BLaER1 (cell line): ENCODE results near the gene SYNJ2.

Source experiments
- H3K27ac ChIP-seq: shearing (Covaris generic); formaldehyde crosslinking; 2 replicates; pipeline ENCODE4 v1.8.1; 2022
- H3K27me3 ChIP-seq: shearing (Covaris generic); formaldehyde crosslinking; 2 replicates; pipeline ENCODE4 v1.8.1; 2022
- H3K36me3 ChIP-seq: shearing (Covaris generic); formaldehyde crosslinking; 2 replicates; pipeline ENCODE4 v1.8.1; 2022
- H3K4me1 ChIP-seq: shearing (Covaris generic); formaldehyde crosslinking; 2 replicates; pipeline ENCODE4 v1.8.1; 2022
- H3K4me2 ChIP-seq: shearing (Covaris generic); formaldehyde crosslinking; 2 replicates; pipeline ENCODE4 v1.8.1; 2022
- H3K4me3 ChIP-seq: shearing (Covaris generic); formaldehyde crosslinking; 2 replicates; pipeline ENCODE4 v1.8.1; 2022
- H3K9ac ChIP-seq: shearing (Covaris generic); formaldehyde crosslinking; 2 replicates; pipeline ENCODE4 v1.8.1; 2022
- H3K9me3 ChIP-seq: shearing (Covaris generic); formaldehyde crosslinking; 2 replicates; pipeline ENCODE4 v1.8.1; 2022
- H4K20me1 ChIP-seq: shearing (Covaris generic); formaldehyde crosslinking; 2 replicates; pipeline ENCODE4 v1.8.1; 2022
- Cebpa-rat ChIP-seq: shearing (Covaris generic); IDR thresholded peaks from 2 replicates; pipeline ENCODE4 v1.8.1; 2022

The SYNJ2 gene

DNA sequence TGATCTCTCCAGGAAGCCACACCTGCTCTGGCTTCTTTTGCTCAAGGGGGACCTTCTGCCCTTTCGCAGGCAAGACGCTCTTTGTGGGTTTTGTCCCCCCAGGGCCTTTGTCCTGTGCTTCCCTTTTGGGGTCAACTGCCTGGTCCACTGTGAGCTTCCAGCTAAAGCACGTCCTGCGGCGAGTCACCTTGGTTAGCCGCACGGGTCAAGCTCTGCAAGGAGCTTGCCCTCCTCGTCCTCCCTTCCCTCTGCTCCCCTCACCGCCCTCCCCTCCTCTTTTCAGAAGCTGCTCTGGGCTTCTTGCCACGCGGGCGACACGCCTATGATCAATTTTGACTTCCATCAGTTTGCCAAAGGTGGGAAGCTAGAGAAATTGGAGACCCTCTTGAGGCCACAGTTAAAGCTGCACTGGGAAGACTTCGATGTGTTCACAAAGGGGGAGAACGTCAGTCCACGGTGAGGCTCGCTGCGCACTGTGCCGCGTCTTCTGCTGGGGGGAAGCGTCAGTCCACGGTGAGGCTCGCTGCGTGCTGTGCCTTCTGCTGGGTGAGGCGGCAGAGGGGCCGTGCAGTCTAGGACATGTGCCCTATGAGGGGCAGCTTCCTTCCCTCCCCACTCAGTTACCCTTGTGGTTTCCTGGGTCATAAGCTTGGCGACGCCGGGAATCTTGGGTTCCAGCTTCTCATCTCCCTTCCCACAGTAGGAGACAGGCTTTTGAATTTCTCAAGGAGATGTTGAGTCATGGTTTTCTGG lies 80.2 kb downstream of the SYNJ2 start:
- Histone ChIP-seq H3K27me3 (no peaks in the 10 kb centered on the region), H3K9me3 (peaks cover 11% of the 10 kb centered on the region), H3K27ac (no peak overlapping the region; the same call in 1 of the 2 replicates), H3K9ac (no peak overlapping the region), H3K4me2 (no peak overlapping the region), H3K4me3 (no peak overlapping the region), H4K20me1 (no peaks in the 10 kb centered on the region), H3K36me3 (0 out of 2 replicates have a peak, but pooled peaks cover 9% of the 10 kb centered on the region), H3K4me1 (peaks cover 40% of the 10 kb centered on the region)
- no peak for TF ChIP-seq Cebpa-rat

DNA sequence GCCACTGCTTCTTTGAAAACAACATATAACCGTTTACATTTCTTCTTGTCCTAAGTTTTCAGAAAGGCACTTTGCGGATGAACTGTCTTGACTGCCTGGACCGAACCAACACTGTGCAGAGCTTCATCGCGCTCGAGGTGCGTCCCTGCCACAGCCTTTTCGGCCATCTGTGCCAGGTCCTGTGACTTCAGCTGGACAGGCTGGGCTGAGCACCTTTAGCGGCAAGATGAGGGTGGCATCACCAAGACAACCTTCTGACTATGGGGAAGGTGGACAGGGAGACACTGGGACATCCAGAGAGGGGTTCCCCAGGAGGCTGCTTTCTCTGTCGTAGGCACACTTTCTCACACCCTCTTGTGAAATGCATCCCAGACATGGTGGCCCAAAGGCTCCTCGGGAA lies 82.1 kb downstream of the SYNJ2 start:
- no peak for TF ChIP-seq Cebpa-rat
- 0 out of 2 replicates have a peak, but pooled peaks cover 15% of the 10 kb centered on the region for H3K36me3 ChIP-seq

DNA sequence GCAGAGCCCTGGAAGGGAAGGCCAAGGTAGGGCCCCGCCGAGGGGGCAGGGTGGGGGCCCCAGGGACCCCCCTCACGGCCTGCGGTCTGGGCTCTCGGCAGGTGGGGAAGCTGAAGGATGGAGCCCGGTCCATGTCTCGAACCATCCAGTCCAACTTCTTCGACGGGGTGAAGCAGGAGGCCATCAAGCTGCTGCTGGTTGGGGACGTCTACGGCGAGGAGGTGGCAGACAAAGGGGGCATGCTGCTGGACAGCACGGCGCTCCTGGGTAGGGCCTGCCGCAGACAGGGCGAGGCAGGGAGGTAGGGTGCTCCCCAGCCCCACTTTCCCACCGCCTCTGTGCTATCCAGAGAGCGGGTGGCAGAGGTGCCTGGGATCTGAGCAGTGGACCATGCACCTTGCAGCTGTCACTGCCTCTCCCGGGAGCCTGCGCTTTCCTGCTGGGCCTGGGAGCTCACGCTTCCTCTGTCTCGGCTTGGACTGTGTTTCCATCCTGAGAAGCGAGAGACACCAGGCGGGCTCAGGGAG lies 83.1 kb downstream of the SYNJ2 start:
- Histone ChIP-seq H3K9me3 (peaks cover 11% of the 10 kb centered on the region), H3K27ac (no peak overlapping the region), H3K4me2 (peak overlapping the region; percentile 53), H3K27me3 (no peaks in the 10 kb centered on the region), H3K4me1 (peaks cover 38% of the 10 kb centered on the region), H3K4me3 (no peak overlapping the region), H3K9ac (no peak overlapping the region), H3K36me3 (0 out of 2 replicates have a peak, but pooled peaks cover 15% of the 10 kb centered on the region), H4K20me1 (no peaks in the 10 kb centered on the region)
- no peak for TF ChIP-seq Cebpa-rat

More for the DNA sequence above, 82.1 kb downstream of the SYNJ2 start:
- no peaks in the 10 kb centered on the region for H4K20me1 ChIP-seq
- H3K27me3 ChIP-seq: no peaks in the 10 kb centered on the region
- H3K4me3 ChIP-seq: no peak overlapping the region
- no peak overlapping the region for H3K4me2 ChIP-seq
- no peak overlapping the region for H3K27ac ChIP-seq
- no peak overlapping the region for H3K9ac ChIP-seq
- peaks cover 40% of the 10 kb centered on the region for H3K4me1 ChIP-seq
- peaks cover 11% of the 10 kb centered on the region for H3K9me3 ChIP-seq

DNA sequence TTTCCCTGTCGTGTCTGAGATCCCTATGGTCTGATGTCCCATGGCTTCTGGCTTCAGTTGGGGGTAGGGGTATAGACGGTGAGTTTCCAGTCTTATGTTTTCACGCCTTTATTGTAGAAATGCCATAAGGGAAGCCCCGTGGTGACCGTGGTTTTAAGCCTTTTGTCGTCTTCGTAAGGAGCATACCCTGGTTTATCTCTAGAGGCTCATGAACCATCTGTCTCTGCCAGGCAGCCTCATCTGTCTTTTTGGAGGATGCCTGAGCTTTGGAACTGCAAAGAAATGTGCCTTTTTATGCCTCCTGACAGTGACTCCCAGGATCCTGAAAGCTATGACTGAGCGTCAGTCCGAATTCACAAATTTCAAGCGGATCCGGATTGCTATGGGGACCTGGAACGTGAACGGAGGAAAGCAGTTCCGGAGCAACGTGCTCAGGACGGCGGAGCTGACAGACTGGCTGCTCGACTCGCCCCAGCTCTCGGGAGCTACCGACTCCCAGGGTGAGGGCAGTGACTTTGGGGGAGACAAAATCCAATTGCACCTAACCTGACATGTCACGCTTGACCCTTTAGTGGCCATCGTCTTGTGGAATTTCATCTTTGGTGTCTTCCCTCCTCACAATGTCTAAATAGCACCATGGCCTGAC lies 84.6 kb downstream of the SYNJ2 start:
- no peak overlapping the region for H3K4me2 ChIP-seq
- H3K27me3 ChIP-seq: no peaks in the 10 kb centered on the region
- no peak for TF ChIP-seq Cebpa-rat
- no peak overlapping the region for H3K4me3 ChIP-seq
- no peak overlapping the region for H3K27ac ChIP-seq
- H3K36me3 ChIP-seq: 0 out of 2 replicates have a peak, but pooled peaks cover 18% of the 10 kb centered on the region
- peaks cover 24% of the 10 kb centered on the region for H3K4me1 ChIP-seq
- H4K20me1 ChIP-seq: no peaks in the 10 kb centered on the region
- H3K9ac ChIP-seq: no peak overlapping the region
- H3K9me3 ChIP-seq: peaks cover 11% of the 10 kb centered on the region

DNA sequence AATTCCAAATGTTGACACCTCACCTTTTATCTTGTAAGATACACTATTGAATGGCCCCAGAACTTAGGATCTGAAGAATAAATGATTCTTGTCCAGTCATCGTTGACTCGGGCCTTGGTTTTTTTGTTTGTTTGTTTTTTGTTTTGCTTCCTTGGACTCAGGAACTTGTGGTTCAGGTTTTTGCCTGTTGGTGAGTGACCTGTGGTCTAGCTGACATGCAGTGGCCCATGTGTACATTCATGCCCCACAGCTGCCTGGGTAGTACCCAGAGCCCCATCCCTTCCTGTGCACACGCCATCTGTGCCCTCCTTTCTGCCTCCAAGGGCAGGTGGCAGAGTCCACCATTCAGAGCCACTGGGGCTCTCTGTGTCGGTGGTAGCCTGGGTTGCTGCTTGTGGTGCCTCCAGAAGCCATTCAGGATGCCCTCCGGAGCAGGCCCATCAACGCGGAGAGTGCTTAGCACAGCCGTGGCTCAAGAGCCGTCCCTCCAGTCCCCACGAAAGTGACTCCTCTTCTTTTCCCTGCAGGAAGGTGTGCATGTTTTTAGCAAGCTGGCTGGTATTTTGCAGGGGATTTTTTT lies 85.9 kb downstream of the SYNJ2 start:
- Histone ChIP-seq H3K4me1 (peaks cover 26% of the 10 kb centered on the region), H3K27ac (no peak overlapping the region), H4K20me1 (no peaks in the 10 kb centered on the region), H3K4me3 (no peak overlapping the region), H3K4me2 (no peak overlapping the region), H3K27me3 (no peaks in the 10 kb centered on the region), H3K9ac (no peak overlapping the region), H3K36me3 (0 out of 2 replicates have a peak, but pooled peaks cover 14% of the 10 kb centered on the region), H3K9me3 (peaks cover 8% of the 10 kb centered on the region)
- TF ChIP-seq Cebpa-rat: no peak

DNA sequence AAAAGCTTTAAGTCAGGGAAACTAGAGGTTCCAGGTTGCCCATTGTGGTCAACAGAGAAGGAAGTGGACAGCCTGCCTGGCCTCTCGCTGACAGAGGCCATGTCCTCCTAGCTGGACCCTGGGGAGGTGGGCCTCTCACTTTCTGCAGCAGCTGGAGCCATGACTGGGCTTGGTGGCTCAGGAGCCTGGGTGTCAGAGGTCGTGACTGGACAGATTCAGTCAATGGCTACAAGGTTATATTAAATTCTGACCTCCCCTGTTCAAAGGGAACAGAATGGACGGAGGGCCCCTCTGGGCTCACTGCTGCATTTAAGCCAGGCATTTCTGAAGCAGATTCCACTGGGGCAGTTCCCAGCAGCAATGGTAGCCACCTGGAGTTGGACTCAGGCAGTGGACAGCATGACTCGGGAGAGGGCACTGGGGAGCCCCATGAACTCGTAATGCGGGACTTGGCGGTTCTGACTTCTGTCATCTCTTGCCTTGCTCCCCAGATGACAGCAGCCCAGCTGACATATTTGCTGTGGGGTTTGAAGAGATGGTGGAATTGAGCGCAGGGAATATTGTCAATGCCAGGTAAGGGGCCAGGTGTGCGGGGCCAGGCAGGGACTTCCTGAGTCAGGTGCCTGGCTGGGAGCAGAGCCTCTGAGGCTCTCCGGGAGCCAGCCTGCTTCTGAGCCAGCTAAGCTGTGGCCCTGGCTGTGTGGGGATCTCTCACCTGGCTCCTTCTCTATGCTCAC lies 86.7 kb downstream of the SYNJ2 start:
- H3K27ac ChIP-seq: no peak overlapping the region
- no peaks in the 10 kb centered on the region for H4K20me1 ChIP-seq
- peaks cover under 1% of the 10 kb centered on the region; the same call in 1 of the 2 replicates for H3K9me3 ChIP-seq
- H3K4me2 ChIP-seq: no peak overlapping the region
- no peak overlapping the region for H3K9ac ChIP-seq
- 0 out of 2 replicates have a peak, but pooled peaks cover 14% of the 10 kb centered on the region for H3K36me3 ChIP-seq
- no peak for TF ChIP-seq Cebpa-rat
- no peak overlapping the region for H3K4me3 ChIP-seq
- H3K4me1 ChIP-seq: peaks cover 26% of the 10 kb centered on the region
- no peaks in the 10 kb centered on the region for H3K27me3 ChIP-seq

DNA sequence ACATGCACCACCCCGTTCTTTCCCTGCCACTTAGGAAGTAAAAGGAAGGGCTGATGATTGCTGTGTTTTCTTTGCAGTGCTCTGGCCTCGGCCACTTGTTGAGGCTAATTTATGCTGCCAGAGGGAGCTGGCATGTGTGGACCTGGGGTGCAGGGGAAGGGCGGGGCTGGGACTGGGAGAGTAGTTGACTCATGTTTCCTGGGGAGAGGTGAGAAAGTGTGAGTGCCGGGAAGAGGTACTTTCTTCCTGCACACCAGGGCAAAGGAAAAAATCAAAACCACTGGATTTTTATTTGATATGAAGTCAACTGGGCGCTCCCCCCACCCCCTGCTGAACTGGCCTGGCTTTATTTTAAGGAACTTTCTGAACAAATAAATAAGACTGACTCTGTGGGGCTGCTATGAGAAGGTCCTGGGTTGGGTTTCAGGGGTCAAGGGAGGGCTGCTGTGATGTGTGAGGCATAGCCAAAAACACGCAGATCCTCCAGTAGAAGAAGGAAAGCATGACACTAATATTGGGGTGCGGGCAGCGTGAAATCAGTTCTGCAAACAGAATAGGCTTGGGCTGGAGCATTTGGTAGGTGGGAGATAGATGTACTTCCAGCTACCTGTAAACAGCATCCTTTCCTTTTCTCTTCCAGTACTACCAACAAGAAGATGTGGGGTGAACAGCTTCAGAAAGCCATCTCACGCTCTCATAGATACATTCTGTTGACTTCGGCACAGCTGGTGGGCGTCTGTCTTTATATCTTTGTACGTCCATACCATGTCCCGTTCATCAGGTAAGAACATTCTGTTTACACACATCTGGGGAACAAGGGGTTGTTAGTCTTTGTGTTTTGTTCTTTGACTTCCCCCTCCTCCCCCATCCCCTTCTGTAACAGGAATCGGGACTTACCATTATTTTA lies 87.5 kb downstream of the SYNJ2 start:
- Histone ChIP-seq H3K4me2 (no peak overlapping the region), H4K20me1 (no peaks in the 10 kb centered on the region), H3K4me3 (no peak overlapping the region), H3K36me3 (0 out of 2 replicates have a peak, but pooled peaks cover 12% of the 10 kb centered on the region), H3K27me3 (no peaks in the 10 kb centered on the region), H3K4me1 (peaks cover 26% of the 10 kb centered on the region), H3K9me3 (no peaks in the 10 kb centered on the region), H3K27ac (no peak overlapping the region), H3K9ac (no peak overlapping the region)
- TF ChIP-seq Cebpa-rat: no peak

DNA sequence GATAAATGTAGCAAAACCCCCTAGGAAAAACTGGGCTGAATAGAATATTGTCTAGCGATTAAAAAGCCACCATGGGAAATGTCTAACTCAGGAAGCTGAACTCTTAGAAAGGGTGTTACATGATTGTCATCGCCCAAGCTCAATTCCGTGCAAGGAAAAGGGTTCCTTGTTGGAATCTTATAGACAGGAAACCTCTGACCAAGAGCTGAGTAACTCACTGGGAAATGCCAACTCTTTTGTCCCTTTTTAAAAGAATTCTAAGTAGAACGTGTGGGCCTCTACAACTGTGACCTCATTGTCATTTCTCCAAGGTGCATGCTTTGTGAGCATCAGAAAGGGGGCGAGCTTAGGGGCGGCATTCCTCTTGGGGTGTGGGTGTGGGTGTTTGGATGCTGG lies 88.1 kb downstream of the SYNJ2 start:
- H3K9ac ChIP-seq: no peak overlapping the region
- no peak overlapping the region for H3K27ac ChIP-seq
- no peaks in the 10 kb centered on the region for H3K9me3 ChIP-seq
- no peaks in the 10 kb centered on the region for H4K20me1 ChIP-seq
- TF ChIP-seq Cebpa-rat: no peak
- H3K36me3 ChIP-seq: 0 out of 2 replicates have a peak, but pooled peaks cover 12% of the 10 kb centered on the region
- no peak overlapping the region for H3K4me2 ChIP-seq
- H3K27me3 ChIP-seq: no peaks in the 10 kb centered on the region
- H3K4me3 ChIP-seq: no peak overlapping the region
- H3K4me1 ChIP-seq: peaks cover 21% of the 10 kb centered on the region
